Measurements from ENCODE around the gene TMEM271.
A peak's percentile ranks its signal among the peaks of the same experiment; 100 is the strongest.
"Not testable (repeated sequence)": the region's sequence is repeated elsewhere in the genome, so short reads cannot be mapped to it uniquely, and the experiment has no call there.

Gene TMEM271

DNA sequence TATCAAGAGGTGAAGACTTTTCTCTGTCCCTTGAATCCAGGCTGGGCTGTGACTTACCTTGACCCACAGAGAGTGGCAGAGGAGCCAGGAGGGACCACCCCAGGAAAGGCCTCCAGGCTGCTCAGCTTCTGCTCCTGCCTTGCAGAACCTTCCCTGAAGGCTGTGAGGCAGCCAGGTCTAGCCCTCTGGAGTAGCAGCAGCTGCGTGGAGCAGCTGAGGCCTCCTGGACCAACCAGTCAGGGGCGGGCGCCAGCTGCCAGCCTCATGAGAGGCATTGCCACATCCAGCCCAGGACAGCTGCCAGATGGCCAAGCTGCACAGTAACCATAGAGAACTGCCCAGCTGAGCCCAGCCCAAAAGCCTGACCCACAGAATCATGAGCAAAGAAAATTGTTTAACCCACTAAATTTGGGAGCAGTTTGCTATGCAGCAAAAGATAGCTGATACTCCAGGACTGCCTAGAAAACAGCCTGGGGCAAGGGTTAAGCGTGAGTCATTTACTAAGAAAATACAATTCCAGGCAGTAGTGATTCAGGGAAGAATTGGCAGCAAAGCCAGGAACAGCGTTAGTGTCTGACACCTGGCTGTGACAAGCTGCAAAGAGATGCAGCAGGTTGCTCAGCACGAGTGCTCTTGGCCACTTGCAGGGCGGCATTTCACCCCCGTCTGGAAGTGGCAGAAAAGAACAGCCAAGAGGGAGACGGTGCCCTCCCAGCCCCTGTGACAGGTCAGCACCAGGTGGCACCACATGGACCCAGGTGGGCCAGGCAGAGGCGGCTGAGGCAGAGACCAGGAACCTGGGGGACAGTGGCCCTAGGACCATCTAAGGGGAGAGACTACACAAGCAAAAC lies 34.5 kb upstream of the TMEM271 start:
- DNase-seq (ENCODE audit: low read depth in 2 of 2), result no peak

DNA sequence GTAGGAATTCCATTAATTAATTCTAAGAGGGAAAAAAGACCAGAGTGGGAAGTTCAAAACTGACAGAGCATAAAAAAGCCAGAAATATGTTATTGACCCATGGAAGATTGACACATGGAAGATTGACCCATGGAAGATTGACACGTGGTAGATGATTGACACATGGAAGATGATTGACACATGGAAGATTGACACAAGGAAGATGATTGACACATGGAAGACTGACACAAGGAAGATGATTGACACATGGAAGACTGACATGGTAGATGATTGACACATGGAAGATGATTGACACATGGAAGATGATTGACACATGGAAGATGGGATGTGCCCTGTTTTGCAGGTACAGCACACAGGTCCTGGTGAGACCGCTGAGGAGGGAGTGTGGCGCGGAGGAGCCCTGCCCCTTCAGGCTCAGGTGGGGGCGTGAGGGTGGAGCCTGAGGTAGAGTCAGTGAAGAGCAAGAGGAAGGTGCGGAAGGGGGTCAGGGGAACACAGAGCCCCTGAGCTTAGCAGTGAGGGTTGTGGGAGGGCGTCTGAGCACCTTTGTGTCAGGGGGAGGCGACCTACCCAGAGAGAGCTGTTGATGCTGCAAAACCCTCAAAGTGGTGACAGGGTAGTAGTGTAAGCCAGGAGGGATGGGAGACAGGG lies 33.4 kb upstream of the TMEM271 start:
- no peak for DNase-seq (ENCODE audit: low read depth in 2 of 2)

DNA sequence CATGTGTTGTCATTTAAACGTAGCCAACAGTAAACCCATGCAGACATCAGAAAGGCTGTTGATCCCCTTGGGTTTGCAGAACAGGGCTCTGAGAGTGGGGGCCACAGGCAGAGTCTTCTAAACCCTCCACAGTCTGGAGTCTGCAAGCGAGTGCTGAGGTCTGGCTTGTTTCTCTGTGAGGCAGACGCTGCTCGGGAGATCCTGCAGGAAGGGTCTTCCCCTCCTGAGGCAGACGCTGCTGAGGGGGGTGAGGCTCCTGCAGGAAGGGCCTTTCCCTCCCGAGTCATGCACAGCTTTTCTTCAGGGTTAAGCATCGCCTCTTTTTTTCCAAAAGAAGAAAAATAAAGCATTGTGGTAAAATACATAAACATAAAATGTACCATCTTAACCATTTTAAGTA lies 32.1 kb upstream of the TMEM271 start:
- DNase-seq (ENCODE audit: low read depth in 2 of 2), result no peak

DNA sequence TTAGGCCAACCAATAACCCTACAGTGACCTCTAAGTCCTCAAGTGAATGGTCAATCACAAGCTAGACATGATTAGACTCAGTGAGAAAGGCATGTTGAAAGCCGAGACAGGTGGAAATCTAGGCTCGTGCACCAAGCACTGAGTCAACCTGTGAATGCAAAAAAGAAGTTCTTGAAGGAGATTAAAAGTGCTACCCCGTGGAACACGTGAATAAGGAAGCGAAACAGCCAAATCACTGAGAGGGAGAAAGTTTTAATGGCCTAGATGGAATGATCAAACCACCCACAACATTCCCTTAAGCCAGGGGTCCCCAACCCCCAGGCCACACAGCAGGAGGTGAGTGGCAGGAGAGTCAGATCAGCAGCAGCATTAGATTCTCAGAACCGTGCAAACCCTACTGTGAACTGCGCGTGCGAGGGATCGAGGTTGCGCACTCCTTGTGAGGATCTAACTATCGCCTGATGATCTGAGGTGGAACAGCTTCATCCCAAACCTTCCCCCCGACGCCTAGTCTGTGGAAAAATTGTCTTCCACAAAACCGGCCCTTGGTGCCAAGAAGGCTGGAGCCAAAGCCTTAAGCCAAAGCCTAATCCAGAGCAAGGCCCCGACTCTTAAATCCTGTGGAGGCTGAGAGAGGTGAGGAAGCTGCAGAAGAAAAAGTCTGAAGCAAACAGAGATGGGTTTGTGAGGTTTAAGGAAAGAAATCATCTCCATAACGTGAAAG lies 29.8 kb upstream of the TMEM271 start:
- DNase-seq (ENCODE audit: low read depth in 2 of 2), result no peak

DNA sequence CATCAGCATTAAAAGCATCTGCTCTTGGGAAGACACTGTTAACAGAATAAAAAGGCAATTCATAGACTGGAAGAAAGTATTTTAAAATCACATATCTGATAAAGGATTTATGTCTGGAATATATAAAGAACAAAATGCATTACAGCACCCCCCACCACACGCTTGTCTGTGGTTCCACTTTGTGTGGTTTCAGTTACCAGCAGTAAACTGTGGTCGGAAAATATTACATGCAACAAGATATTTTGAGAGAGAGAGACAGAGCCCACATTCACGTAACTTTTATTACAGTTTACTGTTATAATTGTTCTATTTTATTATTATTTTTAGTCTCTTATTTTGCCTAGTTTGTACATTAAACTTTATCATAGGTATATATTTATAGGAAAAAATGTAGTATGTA lies 28.0 kb upstream of the TMEM271 start:
- peak in 1 of 2 donors; percentile 9 for DNase-seq (ENCODE audit: low read depth in 2 of 2)

DNA sequence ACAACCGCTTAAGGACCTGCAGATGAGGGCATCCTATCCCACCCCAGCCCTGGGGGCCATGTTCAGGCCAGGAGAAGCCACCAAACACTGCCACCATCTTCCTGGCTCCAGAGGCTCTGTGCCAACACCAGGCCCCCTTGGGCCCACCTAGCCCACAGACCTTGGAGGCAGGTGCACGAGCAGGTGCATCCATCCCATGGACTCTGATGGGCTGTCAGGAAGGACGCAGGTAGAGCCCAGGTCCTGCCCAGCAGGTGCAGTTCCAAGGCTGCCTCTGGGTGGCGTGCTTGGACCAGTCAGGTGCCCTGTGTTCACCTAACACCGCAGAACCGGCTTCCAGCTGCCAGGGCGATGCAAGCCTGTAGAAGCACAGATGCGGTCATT lies 26.5 kb upstream of the TMEM271 start:
- peak; percentile 13 to 33 for DNase-seq (ENCODE audit: low read depth in 2 of 2)

DNA sequence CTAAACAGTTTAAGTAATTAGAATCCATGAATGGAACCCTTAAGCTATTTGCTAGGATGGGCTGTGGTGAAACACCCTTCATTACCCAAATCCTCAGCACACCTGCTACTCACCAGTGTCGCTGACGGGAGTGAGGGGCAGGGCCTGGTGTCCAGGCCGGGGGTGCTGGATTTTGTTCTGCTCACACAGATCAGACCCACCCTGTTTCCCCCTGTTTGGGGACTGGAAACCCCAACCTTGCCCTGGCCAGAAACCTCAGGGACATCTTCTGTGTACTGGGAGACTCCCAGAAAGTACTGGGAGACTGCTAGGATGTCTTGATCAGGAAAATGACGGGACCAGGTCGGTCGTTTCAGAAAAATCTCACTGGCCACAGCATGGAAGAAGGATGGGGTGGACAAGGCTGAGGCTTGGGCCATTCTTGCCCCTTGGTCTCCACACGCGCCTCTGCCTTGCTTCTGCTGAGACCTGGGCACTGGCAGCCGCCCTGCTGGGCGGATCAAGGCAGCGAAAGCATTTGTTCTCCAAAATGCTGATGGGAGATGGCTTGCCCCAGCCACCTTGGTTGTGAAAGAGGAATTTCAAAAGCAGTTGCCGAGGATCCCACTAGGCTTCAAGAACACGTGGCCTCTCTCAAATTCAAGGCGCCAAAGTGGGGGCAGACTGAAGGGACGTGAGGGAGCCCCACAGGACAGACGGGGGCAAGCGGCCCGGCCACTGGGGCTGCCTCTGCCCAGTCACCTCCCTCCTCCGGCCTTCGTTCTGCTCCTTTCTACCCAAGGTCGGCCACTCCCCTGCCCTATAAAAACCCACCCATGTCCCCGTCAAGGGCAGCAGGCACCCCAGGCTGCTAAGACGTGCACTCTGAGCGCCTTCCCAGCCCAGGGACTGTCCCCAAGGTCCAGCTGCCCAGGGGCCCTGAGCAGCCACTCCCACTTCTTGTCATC lies 25.8 kb upstream of the TMEM271 start:
- no peak for DNase-seq (ENCODE audit: low read depth in 2 of 2)

DNA sequence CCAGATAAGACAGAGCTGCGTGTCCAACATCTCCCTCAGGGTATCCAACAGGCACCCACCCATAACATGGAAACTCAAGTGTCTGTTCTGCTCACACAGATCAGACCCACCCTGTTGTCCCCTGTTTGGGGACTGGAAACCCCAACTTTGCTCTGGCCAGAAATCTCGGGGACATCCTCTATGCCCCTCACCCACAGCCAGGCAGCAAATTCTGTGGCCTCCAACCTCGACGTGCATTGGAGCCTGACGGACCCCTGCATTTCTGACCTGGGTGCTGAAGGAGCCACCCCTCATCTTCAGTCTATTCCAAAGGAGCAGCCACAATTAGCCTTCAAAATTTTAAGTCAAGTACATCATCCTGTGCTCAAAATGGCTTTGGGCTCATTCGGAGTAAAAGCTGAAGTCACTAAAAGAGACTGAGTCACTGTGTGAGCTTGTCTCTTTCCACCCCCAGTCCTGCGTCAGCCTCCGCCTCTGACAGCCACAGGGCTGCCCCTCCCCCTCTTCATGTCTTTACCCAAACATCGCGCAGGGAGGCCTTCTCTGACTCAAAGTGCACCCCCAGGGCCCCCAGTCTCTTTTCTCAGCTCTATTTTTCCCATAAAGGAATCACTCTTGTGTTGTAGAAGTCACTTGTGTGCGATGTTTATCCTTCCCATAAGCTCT lies 24.9 kb upstream of the TMEM271 start:
- no peak for DNase-seq (ENCODE audit: low read depth in 2 of 2)

DNA sequence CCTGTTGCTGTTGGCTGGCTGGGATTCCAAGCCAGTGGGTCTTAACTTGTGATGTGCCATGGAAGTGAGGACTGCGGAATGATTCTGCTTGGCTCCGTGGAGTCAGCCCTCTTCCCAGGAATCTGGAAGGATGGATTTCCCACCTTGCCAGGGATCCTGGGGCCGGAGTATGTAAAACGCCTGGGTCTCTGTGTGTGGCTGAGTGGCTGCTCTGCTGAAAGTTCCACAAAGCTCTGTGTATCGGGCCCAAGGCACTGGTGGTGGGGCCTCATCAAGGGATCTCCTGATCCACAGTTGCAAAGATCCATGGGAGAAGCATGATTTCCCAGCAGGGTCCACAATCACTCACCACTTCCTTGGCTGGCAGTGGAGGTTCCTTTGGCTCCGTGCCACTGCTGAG lies 24.1 kb upstream of the TMEM271 start:
- no peak for DNase-seq (ENCODE audit: low read depth in 2 of 2)

DNA sequence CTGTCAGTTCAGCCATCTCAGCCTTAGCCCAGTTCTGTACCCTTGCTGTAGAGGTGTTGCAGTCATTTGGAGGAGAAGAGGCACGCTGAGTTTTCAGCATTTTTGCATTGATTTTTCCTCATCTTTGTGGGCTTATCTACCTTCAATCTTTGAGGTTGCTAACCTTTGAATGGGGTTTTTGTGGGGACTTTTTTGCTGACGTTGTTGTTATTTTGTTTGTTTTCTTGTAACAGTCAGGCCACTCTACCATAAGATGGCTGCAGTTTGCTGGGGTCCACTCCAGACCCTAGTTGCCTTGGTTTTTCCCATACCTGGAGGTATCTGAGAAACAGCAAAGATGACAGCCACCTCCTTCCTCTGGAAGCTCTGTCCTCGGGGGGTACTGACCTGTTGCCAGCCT lies 22.8 kb upstream of the TMEM271 start:
- no peak for DNase-seq (ENCODE audit: low read depth in 2 of 2)

DNA sequence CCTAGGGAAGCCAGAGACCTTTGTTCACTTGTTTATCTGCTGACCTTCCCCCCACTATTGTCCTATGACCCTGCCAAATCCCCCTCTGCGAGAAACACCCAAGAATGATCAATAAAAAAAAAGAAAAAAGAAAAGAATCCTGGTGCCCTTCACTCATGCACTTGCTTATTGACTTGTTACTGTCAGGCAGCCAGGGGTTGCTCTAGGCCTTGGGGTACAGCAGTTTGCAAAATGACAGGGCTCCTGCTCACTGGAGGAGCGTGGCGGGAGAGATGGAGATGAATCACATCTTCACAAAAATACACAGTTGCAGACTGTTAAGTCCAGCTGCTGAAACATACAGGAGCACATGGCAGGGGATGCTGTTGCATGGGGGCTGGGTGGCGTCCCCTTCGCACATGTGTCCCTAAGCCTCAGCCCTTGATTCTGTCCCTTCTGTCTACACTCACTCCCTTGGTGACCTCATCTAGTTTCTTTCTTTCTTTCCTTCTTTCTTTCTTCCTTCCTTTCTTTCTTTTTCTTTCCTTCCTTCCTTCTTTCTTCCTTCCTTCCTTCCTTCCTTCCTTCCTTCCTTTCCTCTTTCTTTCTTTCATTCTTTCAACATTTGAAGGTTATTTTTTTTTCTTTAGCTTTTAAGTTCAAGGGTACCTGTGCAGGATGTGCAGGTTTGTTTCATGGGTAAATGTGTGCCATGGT lies 16.9 kb upstream of the TMEM271 start:
- no peak for DNase-seq (ENCODE audit: low read depth in 2 of 2)

DNA sequence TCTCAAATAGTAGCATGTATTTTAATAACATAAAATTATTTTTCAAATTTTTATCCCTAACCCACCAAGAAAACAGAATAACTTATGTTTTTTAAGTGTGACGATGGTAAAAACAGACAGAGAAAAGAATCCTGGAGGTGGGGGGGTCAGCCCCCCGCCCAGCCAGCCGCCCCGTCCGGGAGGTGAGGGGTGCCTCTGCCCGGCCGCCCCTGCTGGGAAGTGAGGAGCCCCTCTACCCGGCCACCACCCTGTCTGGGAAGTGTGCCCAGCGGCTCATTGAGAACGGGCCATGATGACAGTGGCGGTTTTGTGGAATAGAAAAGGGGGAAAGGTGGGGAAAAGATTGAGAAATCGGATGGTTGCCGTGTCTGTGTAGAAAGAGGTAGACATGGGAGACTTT lies 16.1 kb upstream of the TMEM271 start:
- not testable (repeated sequence) for DNase-seq (ENCODE audit: low read depth in 2 of 2)

DNA sequence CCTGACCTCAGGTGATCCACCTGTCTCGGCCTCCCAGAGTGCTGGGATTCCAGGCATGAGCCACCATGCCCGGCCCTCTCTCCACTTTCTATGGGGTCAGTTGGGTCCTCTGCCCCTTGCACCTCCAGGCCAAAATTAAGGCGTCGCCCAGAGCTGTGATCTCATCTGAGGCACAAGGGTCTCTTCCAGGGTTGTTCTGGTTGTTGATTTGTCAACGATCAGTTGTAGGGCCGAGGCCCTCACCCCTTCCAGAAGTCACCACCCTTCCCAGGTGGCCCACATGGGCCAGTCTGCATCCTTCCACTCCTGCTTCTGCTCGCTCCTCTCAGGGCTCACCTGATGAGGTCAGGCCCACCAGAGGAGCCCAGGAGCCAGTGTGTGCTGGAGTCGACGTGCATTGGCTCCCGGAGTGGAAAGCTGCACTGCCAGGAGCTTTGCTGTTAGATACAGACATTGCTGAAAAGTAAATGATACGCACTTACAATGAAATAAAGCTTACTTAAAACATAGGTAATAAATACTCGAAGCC lies 14.3 kb upstream of the TMEM271 start:
- no peak for DNase-seq (ENCODE audit: low read depth in 2 of 2)

DNA sequence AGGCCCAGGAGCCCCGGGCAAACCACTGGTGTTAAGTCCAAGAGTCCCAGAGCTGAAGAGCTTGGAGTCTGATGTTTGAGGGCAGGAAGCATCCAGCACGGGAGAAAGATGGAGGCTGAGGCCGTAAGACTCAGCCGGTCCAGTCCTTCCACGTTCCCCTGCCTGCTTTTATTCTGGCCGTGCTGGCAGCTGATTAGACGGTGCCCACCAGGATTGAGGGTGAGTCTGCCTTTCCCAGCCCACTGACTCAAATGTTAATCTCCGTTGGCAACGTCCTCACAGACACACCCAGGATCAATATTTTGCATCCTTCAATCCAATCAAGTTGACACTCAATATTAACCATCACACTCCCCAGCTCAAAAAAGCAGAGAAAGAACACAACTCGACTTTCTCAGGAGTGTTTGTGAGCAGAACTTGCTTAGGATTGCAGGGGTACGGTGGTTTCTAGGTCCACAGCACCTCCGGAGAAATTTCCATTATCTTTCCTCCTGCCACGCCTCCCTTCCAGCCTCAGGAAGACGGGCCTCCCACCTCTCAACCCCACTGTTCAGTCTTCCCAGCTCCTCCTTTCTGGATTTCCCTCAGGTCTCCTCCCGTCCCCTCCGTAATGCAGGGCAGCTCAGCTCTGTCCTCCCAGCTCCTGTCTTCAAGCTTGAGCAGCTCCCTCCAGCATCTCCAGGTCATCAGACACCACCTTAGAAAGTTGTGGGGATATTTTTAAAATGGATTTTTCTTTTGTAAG lies 13.3 kb upstream of the TMEM271 start:
- no peak for DNase-seq (ENCODE audit: low read depth in 2 of 2)

DNA sequence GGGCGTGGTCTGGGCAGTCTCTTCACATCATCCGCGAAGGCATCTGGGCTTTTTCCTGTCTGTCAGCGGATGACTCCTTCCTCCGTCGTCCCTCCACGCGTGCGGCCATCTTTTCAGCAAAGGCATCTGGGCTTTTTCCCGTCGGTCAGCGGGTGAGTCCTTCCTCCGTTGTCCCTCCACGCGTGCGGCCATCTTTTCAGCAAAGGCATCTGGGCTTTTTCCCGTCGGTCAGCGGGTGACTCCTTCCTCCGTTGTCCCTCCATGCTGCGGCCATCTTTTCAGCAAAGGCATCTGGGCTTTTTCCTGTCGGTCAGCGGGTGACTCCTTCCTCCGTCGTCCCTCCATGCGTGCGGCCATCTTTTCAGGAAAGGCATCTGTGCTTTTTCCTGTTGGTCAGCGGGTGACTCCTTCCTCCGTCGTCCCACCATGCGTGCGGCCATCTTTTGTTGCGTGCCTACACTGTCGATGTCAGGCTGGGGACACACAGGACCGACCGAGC lies 12.3 kb upstream of the TMEM271 start:
- no peak for DNase-seq (ENCODE audit: low read depth in 2 of 2)

DNA sequence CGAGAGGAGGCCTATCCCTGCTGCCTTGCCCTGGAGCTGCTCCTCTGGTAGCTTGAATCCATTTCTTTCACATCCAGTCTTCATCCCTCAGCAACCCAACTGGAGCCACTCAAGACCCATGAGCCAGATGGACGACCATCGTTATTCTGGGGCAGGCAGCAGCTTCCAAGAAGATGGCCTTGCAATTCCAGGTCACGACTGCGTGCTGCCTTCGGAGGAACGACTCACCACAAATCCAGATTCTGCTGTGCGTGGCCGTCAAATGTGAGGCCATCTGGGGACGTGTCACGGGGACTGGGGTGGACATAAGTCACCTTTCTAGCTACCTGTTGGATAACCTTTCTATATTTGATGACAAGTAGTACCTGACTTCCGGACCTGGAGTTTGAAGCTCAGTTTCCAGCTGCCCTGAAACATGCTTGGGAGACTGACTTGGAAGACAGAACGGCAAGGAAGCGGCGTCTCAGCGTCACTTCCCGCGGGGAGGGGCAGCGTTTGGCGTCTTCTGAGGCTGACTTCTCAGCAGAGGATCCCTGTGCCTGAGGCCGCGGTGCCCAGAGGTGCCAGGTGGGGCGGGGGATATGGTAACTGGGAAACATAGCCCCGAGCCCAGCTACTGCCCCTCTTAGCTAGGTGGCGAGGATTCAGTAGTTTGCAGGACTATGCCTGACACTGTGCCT lies 11.7 kb upstream of the TMEM271 start:
- DNase-seq (ENCODE audit: low read depth in 2 of 2), result no peak

DNA sequence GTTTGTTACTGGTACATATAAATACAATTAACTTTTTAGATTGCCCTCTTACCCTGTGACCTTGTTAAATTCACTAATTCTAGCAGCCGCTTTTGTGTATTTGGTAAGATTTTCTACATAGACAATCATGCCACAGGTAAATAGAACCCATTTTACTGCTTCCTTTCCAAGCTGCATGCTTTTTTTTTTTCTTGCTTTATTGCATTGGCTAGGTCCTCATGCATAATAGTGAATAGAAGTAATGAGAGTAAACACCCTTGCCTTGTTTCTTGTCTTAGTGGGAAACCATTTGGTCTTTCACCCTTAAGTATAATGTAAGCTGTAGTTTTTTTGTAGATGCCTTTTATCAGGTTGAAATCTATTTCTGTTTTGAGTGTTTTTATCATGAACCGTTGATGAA lies 7.7 kb upstream of the TMEM271 start:
- DNase-seq (ENCODE audit: low read depth in 2 of 2), result no peak

DNA sequence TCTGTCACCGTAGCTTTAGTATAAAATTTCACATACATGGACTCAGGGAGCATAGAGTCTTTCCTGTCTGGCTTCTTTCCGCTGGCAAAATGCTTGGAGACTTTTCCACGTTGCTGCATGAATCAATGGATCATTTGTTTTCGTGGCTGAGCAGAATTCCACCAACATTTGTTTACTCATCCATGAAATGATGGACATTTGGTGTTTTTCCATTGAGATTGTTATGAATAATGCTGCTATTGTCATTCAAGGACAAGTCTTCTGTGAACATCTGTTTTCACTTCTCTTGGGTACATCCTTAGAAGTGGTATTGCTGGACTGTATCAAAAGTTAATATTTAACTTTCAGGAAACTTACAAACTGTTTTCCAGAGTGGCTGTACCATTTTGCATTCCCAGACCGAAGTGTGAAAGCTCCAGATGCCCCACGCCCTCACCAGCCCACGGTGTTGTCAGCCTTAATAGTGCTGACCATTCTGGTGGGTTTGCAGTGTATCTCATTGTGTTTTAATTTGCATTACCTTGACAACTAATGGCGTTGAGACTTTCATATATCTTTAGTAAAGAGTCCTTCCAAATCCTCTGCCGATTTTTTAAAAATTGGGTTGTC lies 5.8 kb upstream of the TMEM271 start:
- no peak for DNase-seq (ENCODE audit: low read depth in 2 of 2)
